Umbilical cord (tissue), 2 donors: Measurements from ENCODE around the gene TRPM8. TPM values are rescaled to one million over a fixed set of nuclear protein-coding genes. Genes with fewer than 3 reads are reported as not detected.
"Not testable (repeated sequence)": the region's sequence is repeated elsewhere in the genome, so short reads cannot be mapped to it uniquely, and the experiment has no call there.

Experiments used
- DNase-seq: peaks from one replicate; pipeline ENCODE4 v3.0.0-alpha.2; 2015; ENCODE audit warnings: low spot score
- total RNA-seq: library from RNA; depleted of rRNA; stranded (reverse); fragments of >200 nt; gene quantifications from one replicate; pipeline ENCODE4 v1.2.3, GENCODE V29; 2014; ENCODE audit warnings: low replicate concordance; ENCODE audit not compliant: insufficient read depth

Gene TRPM8
- total RNA-seq, 1 donor from 2014 or later: 17.3 TPM

GRCh38 chr2:233936089-233936488 is 18.9 kb downstream of the TRPM8 start:
- DNase-seq: no peak

GRCh38 chr2:233938676-233939370 is 21.6 kb downstream of the TRPM8 start:
- DNase-seq: no peak

GRCh38 chr2:233940376-233941276 is 23.5 kb downstream of the TRPM8 start:
- DNase-seq: no peak

GRCh38 chr2:233942731-233943130 is 25.6 kb downstream of the TRPM8 start:
- no peak for DNase-seq

DNA sequence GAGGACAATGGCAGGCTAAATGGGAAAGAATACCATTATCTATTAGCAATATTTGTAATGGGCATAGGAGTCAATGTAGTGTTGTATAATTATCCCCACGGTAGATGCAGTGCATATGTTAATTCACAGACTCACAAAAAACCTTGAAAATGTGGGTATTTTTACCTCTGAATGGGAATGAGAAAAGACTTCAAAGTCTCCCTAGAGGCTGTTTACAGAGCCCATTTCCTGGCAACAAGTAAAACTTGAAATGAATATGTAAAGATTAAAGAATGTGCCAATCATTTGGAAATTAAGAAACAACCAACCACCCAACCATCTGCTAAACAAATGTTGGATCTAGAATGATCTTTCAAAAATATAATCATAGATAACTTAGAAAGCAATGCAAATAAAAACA is 27.1 kb downstream of the TRPM8 start:
- DNase-seq: no peak

- no peak for DNase-seq
Measured at GRCh38 chr2:233944722-233945121, 27.5 kb downstream of the TRPM8 start.

GRCh38 chr2:233945146-233945545 is 28.0 kb downstream of the TRPM8 start:
- no peak for DNase-seq

- DNase-seq: no peak
Measured at GRCh38 chr2:233950078-233950825, 33.1 kb downstream of the TRPM8 start.

DNA sequence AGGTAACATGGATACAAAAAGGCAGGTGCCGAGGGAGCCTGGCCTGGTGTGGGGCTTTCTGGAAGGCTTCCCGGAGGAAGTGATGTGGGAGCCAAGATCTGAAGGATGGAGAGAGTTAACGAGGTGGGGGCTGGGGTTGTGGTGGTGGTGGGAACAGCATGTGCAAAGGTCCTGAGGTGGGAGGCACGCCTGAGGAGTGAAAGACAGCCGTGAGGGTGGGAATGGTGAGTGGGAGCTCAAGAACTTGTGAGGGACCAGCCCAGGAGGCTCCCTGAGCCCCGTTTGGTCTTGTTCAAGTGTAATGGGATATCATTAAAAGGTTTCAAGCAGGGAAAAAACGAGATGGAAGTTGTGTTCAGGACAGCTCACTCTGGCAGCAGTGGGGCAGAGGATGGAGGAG is 35.2 kb downstream of the TRPM8 start:
- no peak for DNase-seq

DNA sequence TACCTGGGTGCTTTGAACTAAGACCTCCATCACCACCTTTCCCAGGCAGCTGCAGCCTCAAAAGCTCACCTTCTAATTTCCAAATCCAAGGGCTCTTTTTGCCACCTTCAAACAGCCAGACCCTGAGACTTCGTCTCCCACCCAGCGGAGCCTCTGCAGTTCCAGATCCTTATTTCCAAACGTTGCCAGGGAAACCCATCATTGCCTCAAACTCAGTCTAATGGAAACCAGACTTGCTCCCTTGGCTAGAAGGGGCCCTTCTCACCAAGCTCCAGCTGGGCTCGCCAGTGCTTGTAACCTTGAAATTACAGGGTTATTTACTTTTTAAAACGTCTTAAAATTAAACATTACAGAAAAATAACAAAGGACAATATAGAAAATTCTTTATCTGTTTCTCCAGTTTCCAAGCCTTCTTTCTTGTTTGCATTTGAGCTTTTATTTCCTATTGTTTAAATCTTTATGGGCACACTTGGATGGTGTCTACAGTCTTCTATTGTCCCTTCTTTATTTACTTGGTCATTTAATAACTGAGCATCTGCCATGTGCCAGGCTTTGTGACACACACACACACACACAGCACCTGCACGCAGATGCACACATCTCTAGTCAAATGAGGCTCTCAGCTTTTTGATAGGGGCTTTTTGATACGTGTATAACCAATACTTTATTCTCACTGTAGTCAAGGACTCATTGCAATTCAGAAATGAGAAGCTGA is 36.1 kb downstream of the TRPM8 start:
- no peak for DNase-seq

- DNase-seq: no peak
Measured at GRCh38 chr2:233960203-233960602, 43.0 kb downstream of the TRPM8 start.

DNA sequence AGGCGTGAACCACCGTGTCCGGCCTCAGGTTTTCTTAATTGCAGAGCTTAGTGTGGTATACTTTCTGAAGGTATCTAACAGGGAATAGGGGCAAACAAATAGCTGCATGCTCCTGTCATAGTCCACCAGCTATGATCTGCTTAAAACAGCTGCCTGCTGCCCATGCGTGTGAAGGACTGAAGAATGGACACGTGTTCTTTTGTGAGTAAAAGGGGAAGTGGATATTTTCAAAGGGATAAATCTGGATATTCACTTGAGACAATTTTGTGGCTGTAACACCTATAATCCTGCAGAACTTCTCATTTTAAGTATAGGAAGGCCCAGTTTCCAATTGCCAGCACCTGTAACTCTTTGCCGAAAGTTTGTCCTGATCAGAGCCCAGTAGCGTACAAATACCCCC is 44.7 kb downstream of the TRPM8 start:
- no peak for DNase-seq

- no peak for DNase-seq
Measured at GRCh38 chr2:233964581-233964980, 47.4 kb downstream of the TRPM8 start.

GRCh38 chr2:233965032-233965603 is 47.9 kb downstream of the TRPM8 start:
- DNase-seq: no peak

DNA sequence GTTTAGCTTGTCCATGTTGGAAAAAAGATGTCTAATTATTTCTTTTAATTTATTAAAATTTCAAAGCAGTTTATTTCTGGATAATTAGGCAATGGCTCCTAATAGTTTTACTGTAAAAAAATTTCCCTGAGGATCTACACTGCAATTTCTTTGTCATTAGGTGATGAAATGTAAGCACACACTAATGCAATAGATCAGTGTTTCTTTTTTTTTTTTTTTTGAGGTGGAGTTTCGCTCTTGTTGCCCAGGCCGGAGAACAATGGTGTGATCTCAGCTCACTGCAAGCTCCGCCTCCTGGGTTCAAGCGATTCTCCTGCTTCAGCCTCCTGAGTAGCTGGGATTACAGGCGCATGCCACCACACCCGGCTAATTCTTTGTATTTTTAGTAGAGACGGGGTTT is 48.5 kb downstream of the TRPM8 start:
- not testable (repeated sequence) for DNase-seq

DNA sequence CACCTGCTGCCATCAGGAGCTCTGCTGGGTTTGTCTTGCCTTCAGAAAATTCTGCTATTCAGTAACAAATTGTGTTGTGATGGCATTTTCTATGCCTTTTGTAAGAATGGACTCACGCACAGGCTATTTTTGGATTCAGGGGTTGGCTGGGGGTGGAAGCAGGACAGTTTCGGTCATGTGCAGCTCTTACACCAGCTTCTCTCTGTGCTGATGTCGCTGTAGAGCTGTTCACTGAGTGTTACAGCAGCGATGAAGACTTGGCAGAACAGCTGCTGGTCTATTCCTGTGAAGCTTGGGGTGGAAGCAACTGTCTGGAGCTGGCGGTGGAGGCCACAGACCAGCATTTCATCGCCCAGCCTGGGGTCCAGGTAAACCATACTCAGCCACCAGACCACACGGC is 49.2 kb downstream of the TRPM8 start:
- DNase-seq: no peak

- DNase-seq: no peak
Measured at GRCh38 chr2:233967164-233967563, 50.0 kb downstream of the TRPM8 start.

DNA sequence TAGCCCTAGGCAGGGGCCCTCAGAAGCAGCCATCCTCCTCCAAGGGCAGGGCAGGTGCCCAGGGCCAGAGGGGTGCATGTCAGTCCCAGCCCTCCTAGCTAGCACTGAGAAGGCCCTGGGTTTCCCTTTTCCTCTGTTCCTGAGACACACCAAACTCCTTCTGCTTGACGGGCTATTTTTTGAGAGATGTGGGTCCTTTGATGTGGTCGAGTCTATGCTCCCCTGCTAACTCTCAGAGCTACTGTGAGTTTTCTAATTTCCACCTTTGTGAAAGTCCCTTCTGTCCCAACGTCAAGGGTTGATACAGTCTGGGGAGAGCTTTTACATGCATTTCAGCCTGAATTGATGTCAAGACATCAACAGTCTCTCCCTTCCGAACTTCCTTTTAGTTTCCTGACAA is 51.4 kb downstream of the TRPM8 start:
- no peak for DNase-seq

DNA sequence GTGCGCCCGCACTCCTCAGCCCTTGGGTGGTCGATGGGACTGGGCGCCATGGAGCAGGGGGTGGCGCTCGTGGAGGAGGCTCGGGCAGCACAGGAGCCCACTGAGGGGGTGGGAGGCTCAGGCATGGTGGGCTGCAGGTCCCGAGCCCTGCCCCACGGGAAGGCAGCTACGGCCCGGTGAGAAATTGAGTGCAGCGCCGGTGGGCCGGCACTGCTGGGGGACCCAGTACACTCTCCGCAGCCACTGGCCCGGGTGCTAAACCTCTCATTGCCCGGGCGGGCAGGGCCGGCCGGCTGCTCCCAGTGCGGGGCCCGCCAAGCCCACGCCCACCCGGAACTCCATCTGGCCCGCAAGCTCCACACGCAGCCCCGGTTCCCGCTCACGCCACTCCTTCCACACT is 55.3 kb downstream of the TRPM8 start:
- DNase-seq: not testable (repeated sequence)

DNA sequence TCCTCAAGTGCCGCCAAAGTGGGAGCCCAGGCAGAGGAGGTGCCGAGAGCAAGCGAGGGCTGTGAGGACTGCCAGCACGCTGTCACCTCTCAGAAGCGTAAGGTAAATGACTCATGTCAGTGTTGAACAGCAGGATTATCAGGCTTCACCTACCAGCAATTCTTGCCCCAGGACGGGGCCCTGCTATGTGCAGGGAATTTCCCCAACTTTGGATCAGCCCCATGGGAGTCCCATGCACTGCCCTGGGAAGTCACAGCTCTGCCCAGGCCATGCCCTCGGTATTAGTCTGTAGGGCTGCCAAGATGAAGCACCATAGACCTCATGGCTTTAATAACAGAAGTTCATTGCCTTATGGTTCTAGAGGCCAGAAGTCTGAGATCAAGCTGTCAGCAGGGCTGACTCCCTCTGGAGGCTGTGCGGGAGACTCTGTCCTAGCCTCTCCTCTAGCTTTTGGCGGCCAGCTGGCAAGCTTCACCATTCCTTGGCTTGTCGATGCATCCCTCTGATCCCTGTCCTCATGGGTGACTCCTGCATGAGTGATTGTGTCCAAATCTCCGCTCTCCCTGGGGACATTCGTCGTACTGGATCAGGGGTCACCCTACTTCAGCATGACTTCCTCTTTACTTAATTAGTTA is 55.9 kb downstream of the TRPM8 start:
- no peak for DNase-seq

- DNase-seq: no peak
Measured at GRCh38 chr2:233973786-233974185, 56.6 kb downstream of the TRPM8 start.
